Urinary bladder (tissue), 4 donors: ENCODE measurements around the gene MYL5. TPM values are rescaled to one million over a fixed set of nuclear protein-coding genes. Genes with fewer than 3 reads are reported as not detected.
"Not testable (repeated sequence)": the region's sequence is repeated elsewhere in the genome, so short reads cannot be mapped to it uniquely, and the experiment has no call there.

ENCODE experiments used
- DNase-seq: peaks from one replicate; pipeline ENCODE4 v3.0.0-alpha.2; 2015; ENCODE audit errors: extremely low spot score
- H3K27ac ChIP-seq: one replicate; pipeline ENCODE4 v1.5.1; 2013; ENCODE audit warnings: low read depth, mild to moderate bottlenecking, moderate library complexity
- H3K36me3 ChIP-seq: one replicate; pipeline ENCODE4 v1.6.1; 2013; ENCODE audit warnings: mild to moderate bottlenecking, moderate library complexity; ENCODE audit not compliant: insufficient read depth
- H3K4me1 ChIP-seq: one replicate; pipeline ENCODE4 v1.6.1; 2013; ENCODE audit warnings: mild to moderate bottlenecking, moderate library complexity; ENCODE audit not compliant: insufficient read depth
- H3K4me3 ChIP-seq: one replicate; pipeline ENCODE4 v1.5.1; 2013; ENCODE audit warnings: low read depth, low read length
- WGBS: extraction: QIAGEN DNeasy Blood & Tissue Kit; methylation state at CpG from one replicate; pipeline ENCODE4 v1.1.7; 2013; 5-methylcytosine and 5-hydroxymethylcytosine counted together
- polyA plus RNA-seq: library from polyadenylated mRNA; stranded (reverse); fragments of 200-250 nt; gene quantifications from one replicate; pipeline ENCODE4 v1.2.3, GENCODE V29; 2013
- total RNA-seq: library from RNA; depleted of rRNA; stranded (reverse); fragments of >200 nt; gene quantifications from one replicate; pipeline ENCODE4 v1.2.3, GENCODE V29; 2014
- donor health status: healthy with polysubstance abuse.
- donor health status: healthy.

The MYL5 gene
- total and polyA plus RNA-seq, 2 donors, result 7.1 to 11.8 TPM

DNA sequence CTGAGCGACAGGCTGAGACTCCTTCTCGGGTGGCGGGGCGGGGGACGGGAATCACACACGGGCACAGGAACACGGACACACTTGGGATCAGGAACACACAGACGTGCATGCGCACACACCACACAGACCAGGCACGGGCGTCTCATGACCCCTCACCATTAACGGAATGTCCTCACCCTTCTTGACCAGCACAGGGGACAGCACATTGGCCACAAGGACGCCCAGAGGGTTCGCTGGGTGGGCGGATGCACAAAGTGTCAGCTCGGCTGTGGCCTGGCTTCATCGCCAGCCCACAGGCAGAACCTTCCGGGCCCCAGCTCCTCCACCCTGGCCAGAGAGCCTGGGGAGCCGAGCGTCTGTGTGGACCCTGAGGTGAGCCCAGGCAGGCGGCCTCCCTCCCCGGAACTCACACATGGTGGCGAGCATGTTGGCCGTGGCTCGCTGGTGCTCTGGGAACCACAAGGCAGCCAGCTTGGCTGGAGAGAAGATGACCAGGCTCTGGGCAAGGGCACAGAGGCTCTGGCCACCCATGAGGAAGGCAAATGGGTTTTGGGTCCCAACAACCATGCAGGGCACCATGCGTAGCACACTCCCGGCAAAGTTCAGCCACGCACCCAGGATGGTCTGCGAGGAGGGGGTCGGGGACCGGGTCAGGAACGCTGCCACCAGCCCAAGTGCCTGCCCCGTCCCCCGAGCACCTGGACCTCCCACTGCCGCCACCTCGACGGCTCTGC, 11.5 kb downstream of the MYL5 start:
- H3K4me1 ChIP-seq, result no peaks in the 10 kb centered on the region

DNA sequence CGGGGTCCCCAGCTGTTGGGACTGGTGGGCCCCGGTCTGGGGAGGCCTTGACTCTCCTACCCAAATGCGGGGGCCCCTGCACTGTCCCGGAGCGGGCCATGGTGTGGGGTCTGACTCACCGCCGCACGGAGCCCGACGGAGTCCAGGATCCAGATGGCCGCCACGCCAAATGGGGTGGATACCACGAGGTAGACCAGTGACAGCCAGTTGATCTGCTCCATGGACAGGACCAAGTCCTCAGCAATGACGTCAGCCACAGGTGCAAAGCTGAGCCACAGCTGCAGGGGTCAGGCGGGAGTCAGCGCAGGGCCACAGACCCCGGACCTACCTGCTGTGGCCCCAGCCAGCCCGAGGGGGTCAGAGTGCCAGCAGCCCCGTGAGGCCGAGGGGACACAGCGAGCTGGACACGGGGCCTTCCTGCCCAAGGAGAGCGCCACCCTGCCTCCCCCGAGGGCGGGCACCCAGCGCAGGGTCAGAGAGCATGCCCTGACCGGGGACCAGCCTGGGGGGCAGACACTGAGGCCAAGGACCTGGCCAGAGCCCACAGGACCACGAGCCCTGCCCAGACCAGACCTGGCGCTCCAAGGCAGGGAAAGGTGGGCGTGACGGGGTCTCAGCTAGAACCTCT, 12.2 kb downstream of the MYL5 start:
- no peaks in the 10 kb centered on the region for H3K36me3 ChIP-seq
- no peak overlapping the region for H3K4me3 ChIP-seq
- H3K4me1 ChIP-seq, result no peaks in the 10 kb centered on the region
- H3K27ac ChIP-seq, result peak overlapping the region; percentile 11
- no peak for DNase-seq
- WGBS, result 94% methylated on average over 31 of the region's 31 CpGs

More for the DNA sequence above, 11.5 kb downstream of the MYL5 start:
- no peak overlapping the region for H3K4me3 ChIP-seq
- no peaks in the 10 kb centered on the region for H3K36me3 ChIP-seq
- 92% methylated on average over 37 of the region's 37 CpGs for WGBS
- no peak overlapping the region for H3K27ac ChIP-seq
- no peak for DNase-seq

DNA sequence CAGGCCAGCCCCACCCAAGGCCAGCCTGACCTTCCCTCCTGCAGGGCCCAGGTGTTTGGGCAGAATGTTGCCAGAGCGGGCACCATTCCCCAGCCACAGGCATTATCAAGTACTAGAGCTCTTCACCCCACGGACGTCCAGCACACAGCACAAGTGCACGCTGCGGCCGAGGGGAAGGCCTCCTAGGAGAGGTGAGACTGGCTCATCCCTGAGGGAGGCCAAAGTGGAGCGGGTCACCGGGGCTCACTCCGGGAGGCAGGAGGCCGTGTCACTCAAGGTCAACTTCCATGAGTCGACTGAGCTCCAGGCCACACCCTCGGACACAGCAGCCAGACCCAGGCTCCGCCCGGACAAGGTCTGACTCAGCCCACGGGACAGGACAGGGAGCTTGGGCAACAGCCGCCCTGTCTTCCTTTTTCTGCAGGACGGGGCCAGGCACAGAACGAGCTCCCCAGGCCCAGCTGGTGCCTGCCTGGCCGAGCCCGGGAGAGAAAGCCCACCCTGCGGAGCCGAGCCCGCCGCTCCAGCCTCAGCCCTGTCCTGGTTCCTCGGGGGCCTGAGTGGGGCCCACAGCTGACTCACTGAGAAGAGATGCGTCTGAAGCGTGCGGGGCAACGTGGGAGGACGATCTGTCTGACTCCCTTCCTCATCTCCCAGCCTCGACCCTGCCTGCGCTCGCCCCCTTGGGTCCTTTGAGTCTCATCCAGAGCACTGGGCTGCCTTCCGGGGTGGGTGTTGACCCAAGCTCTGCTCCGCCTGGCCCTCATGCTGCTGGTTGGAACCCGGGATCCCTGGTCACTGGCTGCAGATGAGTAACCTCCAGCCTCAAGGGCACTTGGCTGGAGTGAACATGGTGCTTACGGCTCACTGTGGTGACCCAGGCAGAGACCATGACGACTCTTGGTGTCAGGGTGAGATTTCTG, 13.0 kb downstream of the MYL5 start:
- peak overlapping the region; percentile 76 for H3K27ac ChIP-seq
- H3K36me3 ChIP-seq, result no peaks in the 10 kb centered on the region
- WGBS, result 65% methylated on average over 38 of the region's 38 CpGs
- H3K4me3 ChIP-seq, result no peak overlapping the region
- no peak for DNase-seq
- no peaks in the 10 kb centered on the region for H3K4me1 ChIP-seq

DNA sequence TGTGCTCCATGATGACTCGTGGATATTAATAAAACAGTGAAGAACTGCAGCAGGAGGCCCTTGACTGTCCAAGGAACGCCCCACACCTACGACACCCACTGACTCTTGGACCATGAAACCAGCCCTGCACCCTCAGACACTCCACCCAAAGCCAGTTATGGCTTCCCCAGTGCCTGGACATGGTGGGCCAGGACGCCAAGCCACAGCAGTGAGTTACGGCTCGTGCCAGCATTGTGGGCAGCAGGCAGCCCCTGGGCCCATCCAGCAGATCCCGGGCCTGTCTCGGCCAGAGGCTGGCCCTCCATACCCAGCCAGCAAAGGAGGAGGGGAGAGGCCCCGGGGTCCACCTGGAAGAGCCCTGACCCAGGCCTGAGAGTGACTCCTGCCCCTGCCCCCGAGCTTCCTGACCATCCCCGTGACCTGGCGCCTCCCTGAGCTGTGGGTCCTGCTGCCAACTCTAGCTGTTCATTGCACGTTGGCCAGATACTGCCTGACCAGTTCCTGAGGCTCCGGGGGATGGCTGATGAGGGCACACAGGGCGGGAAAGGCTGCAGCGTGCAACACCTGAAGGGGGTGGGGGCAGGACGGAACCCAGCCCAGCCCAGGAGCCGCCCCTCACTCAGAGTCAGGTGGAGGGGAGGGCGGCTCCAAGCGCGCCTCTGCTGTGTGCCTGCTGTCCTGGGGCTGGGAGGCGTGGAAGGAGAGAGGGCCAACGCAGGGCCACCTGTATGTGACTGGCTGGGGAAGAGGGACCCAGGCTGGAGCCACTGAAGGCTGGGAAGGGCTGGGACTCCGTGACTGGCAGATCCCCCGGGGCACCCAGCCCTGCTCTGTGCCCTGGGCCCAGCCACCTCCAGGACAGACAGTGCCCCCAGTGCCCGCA, 13.9 kb downstream of the MYL5 start:
- Histone ChIP-seq H3K4me3 (peak overlapping the region; percentile 35), H3K36me3 (no peaks in the 10 kb centered on the region), H3K4me1 (no peaks in the 10 kb centered on the region), H3K27ac (peak overlapping the region; percentile 38)
- WGBS, result 82% methylated on average over 26 of the region's 26 CpGs
- DNase-seq, result no peak

DNA sequence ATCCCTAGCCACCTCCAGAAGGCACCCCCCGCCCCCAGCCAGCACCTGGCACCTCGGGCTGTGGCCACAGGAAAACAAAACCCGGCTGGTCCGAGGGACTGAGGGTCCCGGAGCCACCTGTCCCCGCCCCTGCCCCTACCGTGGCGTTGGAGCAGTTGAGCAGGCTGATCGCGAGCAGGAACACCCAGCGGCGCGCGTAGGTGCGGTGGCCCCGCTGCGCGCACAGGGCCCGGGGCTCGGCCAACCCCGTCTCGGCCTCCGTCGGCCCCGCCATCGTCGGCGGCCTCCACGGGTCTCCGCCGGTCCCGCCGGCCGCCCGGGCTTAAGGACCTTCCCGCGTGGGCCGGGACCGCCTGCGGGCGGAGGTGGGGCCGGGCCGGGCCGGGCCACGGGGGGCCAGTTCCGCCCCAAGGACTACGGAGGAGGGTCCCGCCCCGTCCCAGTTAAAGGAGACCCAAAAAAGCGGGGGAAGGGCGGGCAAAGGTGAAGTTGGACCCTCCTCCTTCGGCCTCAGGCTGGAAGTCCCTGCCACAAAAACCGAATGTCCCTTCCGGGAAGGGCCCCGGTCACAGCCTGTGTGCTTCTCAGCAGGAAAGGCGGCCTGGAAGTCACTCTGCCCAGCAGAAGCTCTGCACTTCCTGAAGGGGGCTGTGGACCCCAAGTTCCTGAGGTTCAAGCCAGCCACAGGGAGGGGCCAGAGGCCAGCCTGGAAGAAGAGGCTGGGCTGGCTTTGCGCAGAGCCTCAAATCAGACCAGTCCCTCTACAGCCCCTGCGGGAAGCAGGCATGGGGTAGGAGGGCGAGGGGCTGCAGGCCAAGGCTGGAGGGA, 14.7 kb downstream of the MYL5 start, which contains the start of gene SLC49A3:
SLC49A3 (minus strand) TSS at position 298 of the 828 bp plus-strand sequence; CDS start at position 274, 24 bp downstream.
- Histone ChIP-seq H3K36me3 (no peaks in the 10 kb centered on the region), H3K4me1 (no peaks in the 10 kb centered on the region), H3K4me3 (peak within 1 kb of the TSS; percentile 35), H3K27ac (peak within 1 kb of the TSS; percentile 38)
- whole genome bisulfite sequencing, result 11% methylated on average over 59 of the region's 59 CpGs
- no peak for DNase-seq

DNA sequence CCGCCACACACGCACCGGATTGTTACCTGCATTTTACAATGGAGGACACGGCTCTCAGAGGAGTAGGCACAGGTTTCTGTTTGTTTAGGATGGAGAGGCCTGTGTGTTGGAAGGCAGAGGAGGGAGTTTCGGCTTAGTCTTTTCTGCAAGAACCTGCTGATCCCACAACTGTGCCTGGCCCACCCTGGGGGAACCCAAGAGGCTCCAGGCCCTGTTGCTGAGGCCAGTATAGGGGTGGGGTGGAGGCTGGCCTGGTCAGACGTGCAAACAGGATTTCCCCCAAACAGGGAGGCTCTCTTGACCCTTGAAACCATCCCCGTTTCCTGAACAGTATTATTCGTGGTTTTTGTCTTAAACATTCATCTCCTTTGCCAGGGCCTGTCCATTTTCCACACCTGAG, 15.4 kb downstream of the MYL5 start:
- no peak overlapping the region for H3K4me3 ChIP-seq
- no peak for DNase-seq

DNA sequence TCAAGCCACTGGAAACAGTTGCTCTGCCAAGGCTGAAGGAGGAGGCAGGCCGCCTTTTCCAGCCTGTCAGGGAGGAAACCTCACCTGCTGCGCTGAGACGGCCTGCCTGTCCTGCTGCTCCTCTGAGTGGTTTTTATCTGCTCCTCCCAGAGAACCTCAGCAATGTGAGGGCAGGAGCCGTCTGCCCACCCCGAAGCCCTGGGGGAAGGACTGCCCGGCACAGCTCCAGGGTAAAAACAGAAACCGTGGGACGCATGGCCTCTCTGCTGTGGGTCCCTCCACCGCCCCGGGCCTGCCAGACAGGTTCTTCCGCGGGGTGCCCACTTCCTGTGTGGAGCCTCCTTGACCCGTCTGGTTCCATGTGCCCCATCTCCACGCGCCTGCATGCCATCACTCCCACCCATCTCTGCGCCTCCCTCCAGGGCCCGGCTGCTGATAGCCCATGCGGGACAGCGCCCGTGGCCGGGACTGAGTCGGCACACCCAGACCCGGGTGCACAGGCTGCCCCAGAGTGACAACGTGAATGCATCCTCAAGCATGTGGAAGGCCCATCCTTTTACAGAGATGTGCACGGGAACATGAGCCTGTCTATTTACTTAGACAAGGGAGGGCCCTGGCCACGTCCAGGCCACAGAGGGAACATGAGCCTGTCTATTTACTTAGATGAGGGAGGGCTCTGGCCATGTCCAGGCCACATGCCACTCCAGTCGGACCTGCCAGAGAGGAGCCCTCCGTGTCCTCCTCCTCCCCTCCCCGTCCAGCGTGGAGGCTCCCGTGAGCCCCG, 18.6 kb downstream of the MYL5 start:
- Histone ChIP-seq H3K4me3 (no peak overlapping the region), H3K27ac (no peak overlapping the region), H3K4me1 (no peaks in the 10 kb centered on the region), H3K36me3 (no peaks in the 10 kb centered on the region)
- DNase-seq, result no peak
- 72% methylated on average over 32 of the region's 32 CpGs for WGBS

More for the DNA sequence above, 15.4 kb downstream of the MYL5 start:
- no peaks in the 10 kb centered on the region for H3K36me3 ChIP-seq
- 86% methylated on average over 8 of the region's 8 CpGs for WGBS
- H3K27ac ChIP-seq, result no peak overlapping the region
- no peaks in the 10 kb centered on the region for H3K4me1 ChIP-seq

DNA sequence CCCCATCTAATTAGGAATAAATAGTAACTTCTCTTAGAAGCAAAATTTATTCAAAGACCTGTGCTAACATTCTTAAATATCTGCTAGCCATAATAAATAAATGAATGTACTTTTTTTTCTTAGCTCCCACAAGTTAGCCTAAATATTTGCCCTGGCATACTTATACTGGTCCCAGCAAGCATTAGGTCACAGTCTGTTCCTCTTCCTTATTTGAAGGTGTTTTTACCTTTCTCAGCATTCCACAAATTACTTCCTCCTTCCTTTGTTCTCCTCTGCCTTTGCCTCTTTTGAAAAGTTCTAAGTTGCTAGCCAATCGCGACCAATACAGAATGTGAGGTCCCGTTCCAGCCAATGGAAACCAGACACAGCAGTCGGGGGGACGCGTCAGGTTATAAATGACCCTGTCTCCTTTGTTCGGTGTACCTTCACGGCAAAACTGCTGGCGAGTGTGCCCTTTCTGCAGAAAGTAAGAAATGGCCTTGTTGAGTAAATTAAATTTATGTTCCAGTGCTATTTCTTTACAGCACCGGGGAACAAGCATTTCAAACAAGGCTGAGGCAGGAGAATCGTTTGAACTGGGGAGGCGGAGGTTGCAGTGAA, 20.1 kb downstream of the MYL5 start:
- not testable (repeated sequence) for H3K4me3 ChIP-seq, H3K4me1 ChIP-seq, H3K36me3 ChIP-seq, H3K27ac ChIP-seq, DNase-seq
- WGBS, result 85% methylated on average over 12 of the region's 12 CpGs

DNA sequence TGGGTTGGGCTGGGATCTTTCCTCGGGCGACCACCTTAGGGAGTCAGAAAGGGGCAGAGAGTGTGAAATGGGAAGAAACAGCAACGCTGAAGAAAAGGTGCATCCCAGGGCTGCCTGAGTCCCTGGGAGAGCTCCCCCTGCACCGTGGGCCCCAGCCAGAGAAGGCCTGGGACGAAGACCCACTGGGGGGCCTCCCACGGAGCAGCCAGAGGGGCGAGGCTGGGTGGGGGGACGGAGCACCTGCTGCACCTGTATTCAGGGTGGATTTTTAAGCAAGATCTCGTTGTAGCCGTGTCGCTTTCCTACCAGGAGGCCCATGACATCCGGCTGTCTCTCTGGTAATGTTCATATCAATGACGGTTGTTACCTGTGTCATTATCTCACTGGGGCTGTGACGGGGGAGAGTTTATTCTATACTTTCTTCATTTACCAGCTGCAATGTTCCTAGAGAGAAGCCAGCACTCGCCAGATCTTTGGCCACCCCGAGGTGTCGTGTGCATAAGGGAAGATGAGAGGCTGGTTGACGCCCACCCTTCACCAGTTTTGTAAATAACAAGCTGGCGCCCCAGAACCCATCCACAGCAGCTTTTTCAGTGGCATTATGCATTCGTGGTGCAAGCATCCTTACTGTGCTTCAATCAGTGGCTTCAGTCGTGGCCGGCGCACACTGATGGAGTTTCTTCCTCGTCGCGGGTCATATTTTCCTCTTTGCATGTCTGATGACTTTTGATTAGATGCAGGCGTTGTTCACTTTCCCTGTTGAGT, 25.7 kb downstream of the MYL5 start:
- Histone ChIP-seq H3K4me3 (no peak overlapping the region), H3K4me1 (no peaks in the 10 kb centered on the region), H3K27ac (no peak overlapping the region), H3K36me3 (no peaks in the 10 kb centered on the region)
- WGBS, result 72% methylated on average over 27 of the region's 27 CpGs
- no peak for DNase-seq

DNA sequence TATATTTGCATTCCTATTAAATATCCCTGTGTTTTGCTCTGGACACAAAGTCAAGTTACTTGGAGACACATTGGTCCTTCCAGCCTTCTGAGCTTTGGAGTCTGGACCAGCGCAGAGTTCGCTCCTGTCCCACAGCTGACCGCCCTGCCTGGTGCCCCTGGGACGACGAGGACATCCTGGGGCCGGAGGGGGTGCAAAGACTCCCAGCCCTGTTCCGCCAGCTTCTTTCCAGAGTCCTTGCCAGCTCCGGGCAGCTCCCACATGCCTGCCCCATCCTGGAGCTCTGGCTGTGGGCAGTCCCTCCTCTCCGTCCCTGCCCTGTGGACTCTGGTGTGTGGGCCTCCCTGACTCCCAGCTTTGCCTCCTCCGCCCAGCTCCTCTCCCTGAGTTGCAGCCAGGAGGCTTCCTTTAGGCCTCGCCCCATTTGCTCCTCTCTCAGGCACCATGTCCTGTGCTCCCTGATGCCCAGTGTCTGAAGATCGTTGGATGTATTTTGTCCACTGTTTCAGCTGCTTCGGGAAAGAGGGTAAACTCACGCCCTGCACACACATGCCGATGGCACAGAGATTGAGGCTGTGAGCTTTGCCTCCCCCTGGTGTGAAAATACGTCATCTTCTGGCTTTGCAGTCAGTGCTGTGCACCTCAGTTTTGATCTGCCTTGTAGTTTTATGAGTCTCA, 26.4 kb downstream of the MYL5 start:
- Histone ChIP-seq H3K4me3 (no peak overlapping the region), H3K36me3 (no peaks in the 10 kb centered on the region), H3K27ac (no peak overlapping the region), H3K4me1 (no peaks in the 10 kb centered on the region)
- no peak for DNase-seq
- 67% methylated on average over 16 of the region's 16 CpGs for WGBS
